ENCODE data around the gene SH3GL3.

Gene SH3GL3

GRCh38 chr15:83656943-83657528 is 209.9 kb downstream of the SH3GL3 start:
- Histone ChIP-seq H3K27ac (no peak overlapping the region), H3K4me3 (no peak overlapping the region)
- DNase-seq (ENCODE audit: low spot score): no peak
- TF ChIP-seq CTCF (IDR thresholded peaks at IDR 0.05): no peak

DNA sequence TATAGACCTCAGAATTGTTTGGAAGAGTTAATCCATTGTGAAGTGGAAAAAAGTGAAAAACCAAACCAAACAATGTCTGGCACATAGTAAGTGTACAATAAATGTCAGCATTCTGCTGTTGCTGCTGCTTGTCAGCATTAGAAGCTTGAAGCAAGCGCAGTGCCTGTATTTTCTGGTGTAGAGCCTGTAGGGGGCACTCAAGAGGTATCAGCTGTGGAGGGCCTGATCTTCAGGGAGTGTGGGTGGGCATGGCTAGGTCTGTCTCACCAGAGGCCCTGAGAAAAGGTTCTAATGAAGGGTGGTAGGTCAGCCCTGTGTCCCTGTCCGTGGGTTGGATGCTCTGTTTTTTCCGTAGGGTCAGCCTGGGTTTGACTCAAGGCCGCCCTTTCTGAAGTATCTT is 210.4 kb downstream of the SH3GL3 start:
- Histone ChIP-seq H3K27ac (peak overlapping the region in 1 of 2 donors; percentile 32), H3K4me3 (no peak overlapping the region)
- TF ChIP-seq CTCF (IDR thresholded peaks at IDR 0.05): no peak
- DNase-seq (ENCODE audit: low spot score): no peak

- no peak for TF ChIP-seq CTCF (IDR thresholded peaks at IDR 0.05)
- no peak for DNase-seq (ENCODE audit: low spot score)
- Histone ChIP-seq H3K4me3 (no peak overlapping the region), H3K27ac (peak overlapping the region in 1 of 2 donors; percentile 62)
Observed at GRCh38 chr15:83658430-83659416, 211.6 kb downstream of the SH3GL3 start.

DNA sequence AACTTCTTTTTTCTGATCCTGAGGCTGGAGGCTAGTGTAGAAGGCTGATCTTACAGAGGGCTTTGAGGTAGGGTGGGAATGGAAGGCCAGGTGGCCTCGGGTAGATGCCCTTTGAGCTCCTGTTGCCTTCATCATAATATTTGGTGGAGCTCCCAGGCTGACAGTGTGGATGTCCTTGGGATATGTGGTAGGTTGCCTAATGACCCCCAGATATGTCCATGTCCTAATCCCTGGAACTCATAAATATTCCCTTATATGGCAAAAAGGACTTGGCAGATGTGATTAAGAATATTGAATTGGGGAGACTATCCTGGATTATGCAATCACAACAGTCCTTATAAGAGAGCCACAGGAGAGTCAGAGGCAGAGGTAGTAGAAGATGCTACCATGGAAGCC is 212.3 kb downstream of the SH3GL3 start:
- Histone ChIP-seq H3K4me3 (no peak overlapping the region), H3K27ac (peak overlapping the region in 1 of 2 donors; percentile 62)
- DNase-seq (ENCODE audit: low spot score): no peak
- no peak for TF ChIP-seq CTCF (IDR thresholded peaks at IDR 0.05)

DNA sequence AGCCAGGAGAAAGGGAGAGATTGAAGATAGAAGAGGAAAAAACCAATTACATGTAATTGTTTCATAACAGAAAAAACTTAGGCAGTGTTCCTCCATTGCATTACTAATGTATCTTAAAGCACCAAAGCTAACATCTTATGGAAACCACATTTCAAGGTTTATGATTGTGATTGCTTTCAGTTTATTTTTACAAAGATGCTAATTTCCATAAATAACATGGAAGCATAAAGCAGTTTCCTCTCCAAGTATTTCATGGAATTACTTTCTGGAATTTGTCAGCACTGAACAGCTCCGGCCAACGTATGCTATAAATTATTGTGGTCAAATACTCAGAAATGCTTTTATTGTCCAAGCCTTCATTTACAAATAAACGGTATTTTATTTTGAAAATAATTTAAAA is 218.3 kb downstream of the SH3GL3 start:
- DNase-seq (ENCODE audit: low spot score): no peak
- no peak overlapping the region for H3K4me3 ChIP-seq
- H3K27ac ChIP-seq: no peak overlapping the region
- no peak for TF ChIP-seq CTCF (IDR thresholded peaks at IDR 0.05)

Measured in coronary artery (tissue), 2 donors.